HG02884 (cell line): ENCODE measurements around the gene TNS3.
"Not testable (repeated sequence)": the region's sequence is repeated elsewhere in the genome, so short reads cannot be mapped to it uniquely, and the experiment has no call there.

Experiments
- ATAC-seq: cut with Tn5 transposase; IDR thresholded peaks from one replicate; pipeline ENCODE4 v1.9.1; 2021; ENCODE audit warnings: mild to moderate bottlenecking, moderate library complexity; ENCODE audit not compliant: unreplicated experiment

The TNS3 gene

GRCh38 chr7:47581804-47582763 lies at the start of gene TNS3:
TSS of gene TNS3 (minus strand) at chr7:47582111. CDS start at chr7:47439636, 142,475 bp downstream.
- ATAC-seq, result no peak

GRCh38 chr7:47631711-47632110 lies 49.8 kb upstream of the TNS3 start:
- ATAC-seq, result no peak

- ATAC-seq, result peak; percentile 75
Observed at GRCh38 chr7:47627580-47628283, 45.8 kb upstream of the TNS3 start.

- ATAC-seq, result no peak
Observed at GRCh38 chr7:47625861-47626715, 44.2 kb upstream of the TNS3 start.

- ATAC-seq, result no peak
Observed at GRCh38 chr7:47624689-47625088, 42.8 kb upstream of the TNS3 start.

- no peak for ATAC-seq
Observed at GRCh38 chr7:47622946-47623640, 41.2 kb upstream of the TNS3 start.

DNA sequence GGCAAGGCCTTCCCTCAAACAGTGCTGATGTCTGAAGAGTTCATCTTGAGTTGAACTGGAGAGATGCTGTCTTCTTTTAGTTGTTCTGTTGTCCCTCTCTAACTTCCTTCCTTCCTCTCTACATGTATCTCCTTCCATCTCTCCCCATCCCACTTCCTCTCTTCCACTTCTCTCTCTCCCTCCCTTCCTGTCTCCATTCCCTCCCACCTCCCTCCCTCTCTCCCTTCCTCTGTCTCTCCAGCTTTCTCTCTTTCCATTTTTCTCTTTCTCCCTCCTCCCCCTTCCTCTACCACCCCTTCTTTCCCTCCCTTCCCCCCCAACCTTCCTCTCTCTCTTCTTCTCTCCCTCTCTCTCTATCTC lies 40.7 kb upstream of the TNS3 start:
- ATAC-seq, result no peak

DNA sequence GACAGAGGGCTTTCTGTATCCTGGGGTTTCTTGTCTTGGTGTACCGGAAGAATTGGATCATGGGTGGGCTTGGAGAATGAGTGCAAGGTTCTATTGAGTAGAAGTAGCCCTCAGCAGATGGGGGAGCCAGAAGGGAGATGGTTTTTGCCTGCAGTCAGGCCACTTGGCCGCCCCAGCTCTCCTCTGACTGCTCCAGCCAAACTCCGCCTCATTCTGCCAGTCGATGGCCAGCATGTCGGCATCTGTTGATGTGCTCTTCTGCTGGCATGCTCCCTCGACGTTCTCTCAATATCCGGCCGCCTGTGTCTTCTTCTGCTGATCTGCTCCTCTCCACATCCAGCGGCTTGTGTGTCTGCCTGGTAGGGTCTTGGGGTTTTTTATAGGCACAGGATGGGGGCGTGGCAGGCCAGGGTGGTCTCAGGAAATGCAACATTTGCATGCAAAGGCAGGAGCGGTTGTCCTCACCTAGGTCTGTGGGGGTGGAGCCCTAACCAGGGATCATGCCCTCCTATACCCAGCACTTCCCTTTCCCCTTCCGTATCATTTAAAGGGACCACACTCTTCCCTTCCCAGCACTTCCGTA lies 40.2 kb upstream of the TNS3 start:
- no peak for ATAC-seq

- ATAC-seq, result no peak
Observed at GRCh38 chr7:47621347-47621746, 39.4 kb upstream of the TNS3 start.

GRCh38 chr7:47619806-47620205 lies 37.9 kb upstream of the TNS3 start:
- no peak for ATAC-seq

- ATAC-seq, result no peak
Observed at GRCh38 chr7:47617131-47617530, 35.2 kb upstream of the TNS3 start.

- no peak for ATAC-seq
Observed at GRCh38 chr7:47614450-47614849, 32.5 kb upstream of the TNS3 start.

- ATAC-seq, result no peak
Observed at GRCh38 chr7:47611045-47611511, 29.2 kb upstream of the TNS3 start.

- ATAC-seq, result no peak
Observed at GRCh38 chr7:47610506-47611044, 28.7 kb upstream of the TNS3 start.

GRCh38 chr7:47609803-47610452 lies 28.0 kb upstream of the TNS3 start:
- no peak for ATAC-seq

GRCh38 chr7:47606593-47607046 lies 24.7 kb upstream of the TNS3 start:
- not testable (repeated sequence) for ATAC-seq

GRCh38 chr7:47605816-47606575 lies 24.1 kb upstream of the TNS3 start:
- no peak for ATAC-seq

- ATAC-seq, result no peak
Observed at GRCh38 chr7:47604496-47604890, 22.6 kb upstream of the TNS3 start.
